HG03280 (cell line): Measurements from ENCODE around the gene E2F2.
"Not testable (repeated sequence)": the region's sequence is repeated elsewhere in the genome, so short reads cannot be mapped to it uniquely, and the experiment has no call there.

ENCODE experiments used
- ATAC-seq: cut with Tn5 transposase; IDR thresholded peaks from one replicate; pipeline ENCODE4 v1.9.1; 2021; ENCODE audit warnings: mild to moderate bottlenecking, moderate library complexity; ENCODE audit not compliant: unreplicated experiment

Gene E2F2

GRCh38 chr1:23525558-23526250 lies 5.3 kb downstream of the E2F2 start:
- ATAC-seq, result no peak

- ATAC-seq, result no peak
Measured at GRCh38 chr1:23524716-23525401, 6.2 kb downstream of the E2F2 start.

- ATAC-seq, result no peak
Measured at GRCh38 chr1:23524163-23524562, 6.9 kb downstream of the E2F2 start.

GRCh38 chr1:23522244-23522982 lies 8.6 kb downstream of the E2F2 start:
- no peak for ATAC-seq

GRCh38 chr1:23521588-23521987 lies 9.4 kb downstream of the E2F2 start:
- no peak for ATAC-seq

GRCh38 chr1:23517581-23517980 lies 13.5 kb downstream of the E2F2 start:
- no peak for ATAC-seq

GRCh38 chr1:23515905-23516304 lies 15.1 kb downstream of the E2F2 start:
- no peak for ATAC-seq

GRCh38 chr1:23514111-23514679 lies 16.8 kb downstream of the E2F2 start:
- ATAC-seq, result no peak

- ATAC-seq, result no peak
Measured at GRCh38 chr1:23509896-23510295, 21.1 kb downstream of the E2F2 start.

GRCh38 chr1:23506376-23507107 lies 24.5 kb downstream of the E2F2 start:
- no peak for ATAC-seq

- no peak for ATAC-seq
Measured at GRCh38 chr1:23505851-23506250, 25.2 kb downstream of the E2F2 start.

- ATAC-seq, result not testable (repeated sequence)
Measured at GRCh38 chr1:23504156-23504555, 26.9 kb downstream of the E2F2 start.

GRCh38 chr1:23502951-23503350 lies 28.1 kb downstream of the E2F2 start:
- no peak for ATAC-seq

- no peak for ATAC-seq
Measured at GRCh38 chr1:23500466-23500865, 30.6 kb downstream of the E2F2 start.

GRCh38 chr1:23497777-23498439 lies 33.1 kb downstream of the E2F2 start:
- ATAC-seq, result no peak

- no peak for ATAC-seq
Measured at GRCh38 chr1:23496490-23497181, 34.4 kb downstream of the E2F2 start.

- ATAC-seq, result not testable (repeated sequence)
Measured at GRCh38 chr1:23494836-23495235, 36.2 kb downstream of the E2F2 start.

- not testable (repeated sequence) for ATAC-seq
Measured at GRCh38 chr1:23492776-23493175, 38.3 kb downstream of the E2F2 start.

- ATAC-seq, result no peak
Measured at GRCh38 chr1:23492132-23492720, 38.8 kb downstream of the E2F2 start.
